Endothelial cell of umbilical vein (primary cell): ENCODE data around the gene COG2. TPM values are rescaled to one million over a fixed set of nuclear protein-coding genes. Genes with fewer than 3 reads are reported as not detected.

Source experiments
- BruUV-seq: library from RNA; stranded (reverse); fragments of 400-500 nt; replicated peaks from 2 replicates; lab custom pipeline; 2021; lab: Mats Ljungman, UMichigan
- CTCF ChIA-PET: fragments of 300-600, 350-600 bp; sonication (Branson Sonifier 250); formaldehyde crosslinking; loops from one replicate; lab custom pipeline; 2021; ENCODE audit warnings: antibody characterized with exemption, inconsistent platforms; lab: Charles Lee
- POLR2A ChIA-PET: fragments of 300-600, 350-600 bp; sonication (Branson Sonifier 250); formaldehyde crosslinking; loops from one replicate; lab custom pipeline; 2021; ENCODE audit warnings: antibody characterized with exemption, inconsistent platforms; lab: Charles Lee
- DNase-seq: peaks from one replicate; pipeline ENCODE4 v3.0.0-alpha.2; 2011; ENCODE audit warnings: low read depth, low spot score
- FAIRE-seq: peaks from 2 replicates; lab custom pipeline; 2011; peaks lifted over from hg19 to GRCh38; lab: Jason Lieb, UNC
- H2AFZ ChIP-seq: 2 replicates; pipeline ENCODE4 v1.6.0; 2012; ENCODE audit warnings: low read depth, low read length, control low read depth, inconsistent platforms
- H3K27ac ChIP-seq: 2 replicates; pipeline ENCODE4 v1.5.1; 2011; ENCODE audit warnings: low read depth, mild to moderate bottlenecking, control low read depth, low read length, moderate library complexity; ENCODE audit not compliant: insufficient read depth
- H3K27me3 ChIP-seq, 2 experiments: 2 replicates each; pipeline versions ENCODE4 v1.6.0 to v1.6.1; 2011; ENCODE audit warnings: low read length in 2 of 2, mixed read lengths in 1 of 2; ENCODE audit not compliant: control insufficient read depth in 2 of 2, insufficient read depth in 2 of 2
- H3K36me3 ChIP-seq, 2 experiments: 2 replicates in 1 of 2; 3 replicates in 1 of 2; pipeline ENCODE4 v1.5.1; 2011; ENCODE audit warnings: low read length in 2 of 2, mild to moderate bottlenecking in 1 of 2, moderate library complexity in 1 of 2; ENCODE audit not compliant: control insufficient read depth in 2 of 2, insufficient read depth in 2 of 2; ENCODE audit errors: extremely low read depth in 1 of 2
- H3K4me1 ChIP-seq: 3 replicates; pipeline ENCODE4 v1.5.1; 2011; ENCODE audit warnings: mild to moderate bottlenecking, low read length; ENCODE audit not compliant: control insufficient read depth, insufficient read depth; ENCODE audit errors: extremely low read depth
- H3K4me2 ChIP-seq: 2 replicates; pipeline ENCODE4 v1.6.1; 2011; ENCODE audit warnings: low read length, control low read depth, mixed read lengths; ENCODE audit not compliant: insufficient read depth
- H3K4me3 ChIP-seq, 3 experiments: fragments of 200-600 bp in 1 of 3; sonication (generic), shearing (Covaris generic) in 1 of 3; replicated peaks in 1 of 3; 2 replicates each; pipeline ENCODE4 v1.5.1; 2011 to 2016; ENCODE audit warnings: control low read depth in 3 of 3, low read length in 3 of 3, mild to moderate bottlenecking in 2 of 3, inconsistent platforms in 1 of 3, low read depth in 1 of 3, moderate library complexity in 1 of 3; ENCODE audit not compliant: insufficient read depth in 1 of 3
- H3K79me2 ChIP-seq: 2 replicates; pipeline ENCODE4 v1.6.0; 2012; ENCODE audit warnings: low read length, inconsistent platforms; ENCODE audit not compliant: control insufficient read depth, insufficient read depth
- H3K9ac ChIP-seq: replicated peaks from 2 replicates; pipeline ENCODE3; 2011; ENCODE audit warnings: low read length, control low read depth; ENCODE audit not compliant: insufficient read depth; ENCODE audit errors: extremely low read depth
- H3K9me1 ChIP-seq: replicated peaks from 3 replicates; pipeline ENCODE4 v1.6.0; 2011; ENCODE audit warnings: mild to moderate bottlenecking, low read length; ENCODE audit not compliant: control insufficient read depth, insufficient read depth; ENCODE audit errors: extremely low read depth
- H3K9me3 ChIP-seq: replicated peaks from 2 replicates; pipeline ENCODE4 v1.5.1; 2012; ENCODE audit warnings: low read length, inconsistent platforms; ENCODE audit not compliant: control insufficient read depth, insufficient read depth
- H4K20me1 ChIP-seq: replicated peaks from 2 replicates; pipeline ENCODE3; 2011; ENCODE audit warnings: mild to moderate bottlenecking, low read length; ENCODE audit not compliant: control insufficient read depth, insufficient read depth; ENCODE audit errors: extremely low read depth
- CTCF ChIP-seq, 2 donors: IDR thresholded peaks; 1 replicate in 1 of 2; 2 replicates in 1 of 2; pipeline ENCODE4 v1.5.1; 2011; ENCODE audit warnings: low read length in 2 of 2, mild to moderate bottlenecking in 2 of 2, moderate library complexity in 2 of 2, control low read depth in 1 of 2, inconsistent platforms in 1 of 2, low read depth in 1 of 2; ENCODE audit not compliant: insufficient read depth in 1 of 2; ENCODE audit errors: extremely low read depth in 1 of 2
- EZH2 ChIP-seq: IDR thresholded peaks from 2 replicates; pipeline ENCODE4 v1.6.1; 2012; ENCODE audit warnings: borderline replicate concordance, low read depth, mild to moderate bottlenecking, moderate library complexity, low read length, inconsistent platforms; ENCODE audit not compliant: severe bottlenecking
- FOS ChIP-seq: IDR thresholded peaks from 2 replicates; pipeline ENCODE4 v1.6.1; 2011; ENCODE audit warnings: mild to moderate bottlenecking, low read length, moderate library complexity, borderline replicate concordance; ENCODE audit not compliant: insufficient read depth
- GATA2 ChIP-seq: IDR thresholded peaks from 2 replicates; pipeline ENCODE4 v1.7.0; 2011; ENCODE audit warnings: low read depth, mild to moderate bottlenecking, moderate library complexity, mixed read lengths, low read length; ENCODE audit not compliant: insufficient read length, insufficient read depth
- JUN ChIP-seq: IDR thresholded peaks from 2 replicates; pipeline ENCODE4 v1.6.1; 2011; ENCODE audit warnings: borderline replicate concordance, low read depth; ENCODE audit not compliant: insufficient read length, insufficient read depth
- MYC ChIP-seq: IDR thresholded peaks from one replicate; pipeline ENCODE4 v1.6.1; 2011; ENCODE audit warnings: mild to moderate bottlenecking, low read depth, low read length
- POLR2A ChIP-seq: IDR thresholded peaks from 2 replicates; pipeline ENCODE4 v1.6.1; 2012; ENCODE audit warnings: low read depth, mild to moderate bottlenecking, control low read depth, low read length
- POLR2AphosphoS5 ChIP-seq: IDR thresholded peaks from 2 replicates; pipeline ENCODE4 v1.6.1; 2012; ENCODE audit warnings: low read depth, mild to moderate bottlenecking, control low read depth, low read length, moderate library complexity; ENCODE audit not compliant: insufficient read depth
- dilution Hi-C: fragments of 300-500 bp; cut with MboI; formaldehyde crosslinking; loops from one replicate; pipeline ENCODE4 v1.15.0; 2019; ENCODE audit warnings: low sequenced_read_pairs; ENCODE audit not compliant: extremely low pct_ligation_motif_present
- intact Hi-C: fragments of 100-400 bp; cut with micrococcal nuclease; formaldehyde crosslinking; loops from one replicate; pipeline ENCODE4 v1.10.0; 2022
- polyA plus RNA-seq, 4 experiments: library from polyadenylated mRNA; depleted of rRNA in 3 of 4; stranded (reverse) in 3 of 4; unstranded in 1 of 4; fragments of >200 nt; gene quantifications; 2 replicates each; pipeline versions ENCODE4 v1.2.1 to v1.2.3, GENCODE V29; 2011 to 2012; ENCODE audit warnings: missing spikeins in 1 of 4
- total RNA-seq: library from RNA; stranded (reverse); gene quantifications from 2 replicates; pipeline ENCODE4 v1.2.3, GENCODE V29; 2021
- TF ChIP-seq, protein P1 (sequence below): IDR thresholded peaks from 2 replicates; pipeline ENCODE4 v1.6.1; 2011; ENCODE audit not compliant: insufficient read depth, insufficient read length

COG2 gene
- total and polyA plus RNA-seq, 2 donors (not counting 3 experiments of a cell fraction or from before 2014, with no cell fraction given), result 7.6 to 24.2 TPM

- POLR2A ChIA-PET, result no interaction called here
These were observed 8.8 kb upstream of the COG2 start for GRCh38 chr1:230633469-230633868.

More at GRCh38 chr1:230633469-230633868, 8.8 kb upstream of the COG2 start:
- H3K4me2 ChIP-seq, result no peak overlapping the region
- H3K9me3 ChIP-seq, result no peaks in the 10 kb centered on the region
- no peaks in the 10 kb centered on the region for H4K20me1 ChIP-seq
- no peaks in the 10 kb centered on the region for H3K4me1 ChIP-seq
- TF ChIP-seq MYC, result no peak
- no peak for TF ChIP-seq CTCF (IDR thresholded peaks at IDR 0.05; ENCODE audit: extremely low read depth in 1 of 2, insufficient read depth in 1 of 2, low read depth in 1 of 2, low read length in 2 of 2)
- TF ChIP-seq GATA2, result no peak
- TF ChIP-seq POLR2AphosphoS5, result no peak
- TF ChIP-seq JUN, result no peak
- TF ChIP-seq, protein P1, sequence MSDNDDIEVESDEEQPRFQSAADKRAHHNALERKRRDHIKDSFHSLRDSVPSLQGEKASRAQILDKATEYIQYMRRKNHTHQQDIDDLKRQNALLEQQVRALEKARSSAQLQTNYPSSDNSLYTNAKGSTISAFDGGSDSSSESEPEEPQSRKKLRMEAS, result no peak
- TF ChIP-seq POLR2A, result no peak
- TF ChIP-seq FOS, result no peak
- TF ChIP-seq EZH2, result no peak
- DNase-seq (no peak), FAIRE-seq (no peak)
- dilution Hi-C loops (no loop called here), intact Hi-C loops (loop anchor here (2.0 kb wide), 1 partner anchor 283 kb away; no protein-coding TSS in a partner anchor)
- no peaks in the 10 kb centered on the region for H3K36me3 ChIP-seq
- peaks cover 4 to 8% of the 10 kb centered on the region in 2 experiments for H3K27me3 ChIP-seq
- no peak overlapping the region for H2AFZ ChIP-seq
- CTCF ChIA-PET, result no interaction called here
- H3K4me3 ChIP-seq, result no peak overlapping the region
- no peak overlapping the region for H3K9ac ChIP-seq
- no peaks in the 10 kb centered on the region for H3K9me1 ChIP-seq
- H3K27ac ChIP-seq, result no peak overlapping the region
- no TSS peak for BruUV-seq
- no peaks in the 10 kb centered on the region for H3K79me2 ChIP-seq
